Keratinocyte (primary cell): Measurements from ENCODE around the gene MLLT3. TPM values are rescaled to one million over a fixed set of nuclear protein-coding genes. Genes with fewer than 3 reads are reported as not detected.

Source experiments
- DNase-seq: peaks from one replicate; pipeline ENCODE4 v3.0.0-alpha.2; 2011; ENCODE audit warnings: low read depth, missing footprints, low spot score
- FAIRE-seq: peaks from 2 replicates; lab custom pipeline; 2011; peaks lifted over from hg19 to GRCh38; lab: Jason Lieb, UNC
- H2AFZ ChIP-seq: 2 replicates; pipeline ENCODE4 v1.6.0; 2012; ENCODE audit warnings: low read length, control low read depth, inconsistent platforms; ENCODE audit not compliant: control insufficient read depth
- H3K27ac ChIP-seq: 2 replicates; pipeline ENCODE4 v1.5.1; 2011; ENCODE audit warnings: low read length; ENCODE audit not compliant: control insufficient read depth, insufficient read depth
- H3K27me3 ChIP-seq: 3 replicates; pipeline ENCODE4 v1.6.0; 2011; ENCODE audit warnings: low read length; ENCODE audit not compliant: control insufficient read depth, insufficient read depth; ENCODE audit errors: extremely low read depth
- H3K36me3 ChIP-seq, 2 experiments: 2 replicates in 1 of 2; 3 replicates in 1 of 2; pipeline ENCODE4 v1.5.1; 2011; ENCODE audit warnings: low read length in 2 of 2, mild to moderate bottlenecking in 1 of 2; ENCODE audit not compliant: control insufficient read depth in 2 of 2, insufficient read depth in 2 of 2; ENCODE audit errors: extremely low read depth in 1 of 2
- H3K4me1 ChIP-seq: 3 replicates; pipeline ENCODE4 v1.5.1; 2011; ENCODE audit warnings: low read length; ENCODE audit not compliant: control insufficient read depth, insufficient read depth; ENCODE audit errors: extremely low read depth
- H3K4me2 ChIP-seq: 3 replicates; pipeline ENCODE4 v1.6.0; 2011; ENCODE audit warnings: low read depth, low read length; ENCODE audit not compliant: control insufficient read depth, insufficient read depth; ENCODE audit errors: extremely low read depth
- H3K4me3 ChIP-seq, 3 experiments: fragments of 200-600 bp in 1 of 3; sonication (generic) in 1 of 3; 2 replicates in 2 of 3; 3 replicates in 1 of 3; pipeline ENCODE4 v1.5.1; 2011 to 2016; ENCODE audit warnings: low read length in 3 of 3, mild to moderate bottlenecking in 3 of 3, control low read depth in 2 of 3, inconsistent platforms in 1 of 3, low read depth in 1 of 3, mixed read lengths in 1 of 3, mixed run types in 1 of 3, moderate library complexity in 1 of 3; ENCODE audit not compliant: control insufficient read depth in 2 of 3, insufficient read depth in 2 of 3; ENCODE audit errors: extremely low read depth in 1 of 3
- H3K79me2 ChIP-seq: 2 replicates; pipeline ENCODE4 v1.6.0; 2012; ENCODE audit warnings: low read length; ENCODE audit not compliant: control insufficient read depth, insufficient read depth
- H3K9ac ChIP-seq: 3 replicates; pipeline ENCODE4 v1.6.0; 2011; ENCODE audit warnings: low read length; ENCODE audit not compliant: control insufficient read depth, insufficient read depth; ENCODE audit errors: extremely low read depth
- H3K9me1 ChIP-seq: 3 replicates; pipeline ENCODE4 v1.6.0; 2011; ENCODE audit warnings: low read length; ENCODE audit not compliant: control insufficient read depth, insufficient read depth; ENCODE audit errors: extremely low read depth
- H3K9me3 ChIP-seq: 2 replicates; pipeline ENCODE4 v1.5.1; 2012; ENCODE audit warnings: low read depth, low read length; ENCODE audit not compliant: control insufficient read depth
- H4K20me1 ChIP-seq: 3 replicates; pipeline ENCODE4 v1.6.0; 2011; ENCODE audit warnings: low read length; ENCODE audit not compliant: control insufficient read depth, insufficient read depth; ENCODE audit errors: extremely low read depth
- EZH2 ChIP-seq: IDR thresholded peaks from one replicate; pipeline ENCODE4 v1.6.1; 2012; ENCODE audit warnings: inconsistent platforms, mild to moderate bottlenecking, low read length, moderate library complexity
- dilution Hi-C: fragments of 300-500 bp; cut with MboI; formaldehyde crosslinking; loops from one replicate; pipeline ENCODE4 v1.7.0; 2020; ENCODE audit warnings: low sequenced_read_pairs; ENCODE audit not compliant: extremely low pct_ligation_motif_present
- polyA plus RNA-seq, 5 experiments: library from polyadenylated mRNA; depleted of rRNA in 3 of 5; stranded (reverse) in 3 of 5; stranded (forward) in 1 of 5; unstranded in 1 of 5; fragments of >200 nt; gene quantifications; 1 replicate in 1 of 5; 2 replicates in 3 of 5; 3 replicates in 1 of 5; pipeline versions ENCODE4 v1.2.1 to v1.2.3, GENCODE V29; 2011 to 2012; ENCODE audit warnings: missing spikeins in 2 of 5, low read depth in 1 of 5, low replicate concordance in 1 of 5
- TF ChIP-seq, protein P1 (sequence below), 3 experiments: IDR thresholded peaks in 1 of 3; conservative IDR thresholded peaks in 1 of 3; optimal IDR thresholded peaks in 1 of 3; 2 replicates in 2 of 3; 3 replicates in 1 of 3; pipeline versions ENCODE3 to v1.5.1; 2011; ENCODE audit warnings: low read length in 3 of 3, mild to moderate bottlenecking in 3 of 3, moderate library complexity in 2 of 3, control low read depth in 1 of 3, inconsistent platforms in 1 of 3; ENCODE audit not compliant: insufficient read depth in 2 of 3; ENCODE audit errors: extremely low read depth in 1 of 3

MLLT3 gene
- polyA plus RNA-seq, 1 donor (not counting 4 experiments of a cell fraction or from before 2014, with no cell fraction given), result 17.0 TPM

DNA sequence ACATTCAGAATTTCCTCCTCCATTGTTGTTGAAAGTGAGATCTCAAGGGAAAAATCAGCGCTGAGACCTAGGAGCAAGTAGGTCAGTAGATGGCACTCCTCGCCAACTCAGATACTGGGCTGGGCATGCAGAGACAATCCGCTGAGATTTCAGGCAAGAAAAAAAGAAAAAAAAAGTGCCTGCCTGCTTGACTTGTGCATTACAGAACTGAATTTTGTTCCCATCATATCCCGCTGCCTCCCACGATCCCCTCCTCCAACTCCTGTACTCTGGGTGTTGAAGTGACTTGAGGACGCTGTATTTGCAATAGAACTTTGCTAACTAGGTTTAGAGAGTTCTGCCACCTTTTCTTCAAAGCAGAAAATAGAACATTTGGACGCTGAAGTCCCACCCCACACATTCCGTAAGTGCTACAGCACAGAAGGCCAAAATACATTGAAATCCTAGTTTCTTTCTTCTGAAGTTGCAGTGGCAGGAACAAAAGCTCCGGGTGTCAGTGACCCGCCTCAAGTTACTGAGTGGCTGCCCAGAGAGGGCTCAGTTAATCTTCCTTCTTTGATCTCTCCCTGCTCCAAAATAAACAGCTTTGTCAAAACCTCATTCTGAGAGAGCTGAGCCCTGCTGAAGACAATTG is 265.8 kb downstream of the MLLT3 start:
- H3K9me3 ChIP-seq, result no peaks in the 10 kb centered on the region
- no peaks in the 10 kb centered on the region for H3K36me3 ChIP-seq
- peak overlapping the region; percentile 5 for H3K27ac ChIP-seq
- H3K79me2 ChIP-seq, result no peaks in the 10 kb centered on the region
- no peak for TF ChIP-seq EZH2
- TF ChIP-seq, protein P1, sequence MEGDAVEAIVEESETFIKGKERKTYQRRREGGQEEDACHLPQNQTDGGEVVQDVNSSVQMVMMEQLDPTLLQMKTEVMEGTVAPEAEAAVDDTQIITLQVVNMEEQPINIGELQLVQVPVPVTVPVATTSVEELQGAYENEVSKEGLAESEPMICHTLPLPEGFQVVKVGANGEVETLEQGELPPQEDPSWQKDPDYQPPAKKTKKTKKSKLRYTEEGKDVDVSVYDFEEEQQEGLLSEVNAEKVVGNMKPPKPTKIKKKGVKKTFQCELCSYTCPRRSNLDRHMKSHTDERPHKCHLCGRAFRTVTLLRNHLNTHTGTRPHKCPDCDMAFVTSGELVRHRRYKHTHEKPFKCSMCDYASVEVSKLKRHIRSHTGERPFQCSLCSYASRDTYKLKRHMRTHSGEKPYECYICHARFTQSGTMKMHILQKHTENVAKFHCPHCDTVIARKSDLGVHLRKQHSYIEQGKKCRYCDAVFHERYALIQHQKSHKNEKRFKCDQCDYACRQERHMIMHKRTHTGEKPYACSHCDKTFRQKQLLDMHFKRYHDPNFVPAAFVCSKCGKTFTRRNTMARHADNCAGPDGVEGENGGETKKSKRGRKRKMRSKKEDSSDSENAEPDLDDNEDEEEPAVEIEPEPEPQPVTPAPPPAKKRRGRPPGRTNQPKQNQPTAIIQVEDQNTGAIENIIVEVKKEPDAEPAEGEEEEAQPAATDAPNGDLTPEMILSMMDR (optimal IDR thresholded peaks at IDR 0.05 in 1 of 3, IDR thresholded peaks at IDR 0.05 in 1 of 3, conservative IDR thresholded peaks at IDR 0.05 in 1 of 3; ENCODE audit: extremely low read depth in 1 of 3, insufficient read depth in 2 of 3, low read length in 3 of 3), result peak; percentile 76 to 84 (median 84)
- H3K9me1 ChIP-seq, result no peaks in the 10 kb centered on the region
- FAIRE-seq (peak; percentile 85), DNase-seq (no peak)
- H3K4me1 ChIP-seq, result peaks cover 43% of the 10 kb centered on the region
- dilution Hi-C loops, result loop anchor here (25.0 kb wide), 1 partner anchor 419 kb away; no protein-coding TSS in a partner anchor
- H4K20me1 ChIP-seq, result no peaks in the 10 kb centered on the region
- no peaks in the 10 kb centered on the region for H3K27me3 ChIP-seq
- H2AFZ ChIP-seq, result no peak overlapping the region
- H3K4me2 ChIP-seq, result peak overlapping the region; percentile 36
- H3K4me3 ChIP-seq, result no peak overlapping the region
- H3K9ac ChIP-seq, result no peak overlapping the region

DNA sequence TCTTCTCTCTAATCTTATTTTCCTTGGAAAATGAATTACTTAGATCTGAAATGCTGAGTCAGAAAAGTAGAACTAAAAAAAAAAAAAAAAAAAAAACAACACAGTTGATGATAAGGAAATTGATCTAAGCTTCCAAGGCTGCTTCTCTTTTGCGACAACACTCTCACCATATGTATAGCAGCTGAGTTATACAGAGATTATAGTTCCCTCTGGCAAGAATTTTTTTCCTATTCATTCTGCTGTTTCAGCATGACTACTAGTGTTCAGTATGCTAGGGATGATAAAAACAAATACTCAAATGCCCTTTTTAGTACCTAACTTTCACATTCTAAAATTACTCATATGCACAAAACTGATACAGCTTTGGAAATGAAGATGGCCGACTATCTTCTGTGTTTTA is 267.3 kb downstream of the MLLT3 start:
- no peak overlapping the region for H3K9ac ChIP-seq
- peak overlapping the region; percentile 29 for H3K4me2 ChIP-seq
- H3K4me1 ChIP-seq, result peaks cover 43% of the 10 kb centered on the region
- peak; percentile 49 for FAIRE-seq
- no peak for TF ChIP-seq EZH2
- TF ChIP-seq, protein P1 (optimal IDR thresholded peaks at IDR 0.05 in 1 of 3, IDR thresholded peaks at IDR 0.05 in 1 of 3, conservative IDR thresholded peaks at IDR 0.05 in 1 of 3; ENCODE audit: extremely low read depth in 1 of 3, insufficient read depth in 2 of 3, low read length in 3 of 3), result no peak
- no peaks in the 10 kb centered on the region for H4K20me1 ChIP-seq
- no peak overlapping the region for H2AFZ ChIP-seq
- no peaks in the 10 kb centered on the region for H3K9me1 ChIP-seq
- no peak overlapping the region for H3K4me3 ChIP-seq
- peak overlapping the region; percentile 56 for H3K27ac ChIP-seq
- DNase-seq, result peak; percentile 17
- H3K27me3 ChIP-seq, result no peaks in the 10 kb centered on the region
- no peaks in the 10 kb centered on the region for H3K79me2 ChIP-seq
- H3K36me3 ChIP-seq, result no peaks in the 10 kb centered on the region
- dilution Hi-C loops, result loop anchor here (25.0 kb wide), 1 partner anchor 418 kb away; no protein-coding TSS in a partner anchor
- no peaks in the 10 kb centered on the region for H3K9me3 ChIP-seq
